ENCODE data around the gene LCN10. TPM values are rescaled to one million over a fixed set of nuclear protein-coding genes. Genes with fewer than 3 reads are reported as not detected.

LCN10 gene
- total and polyA plus RNA-seq, 2 experiments from 2014 or later: not detected

- Histone ChIP-seq H3K79me2 (no peaks in the 10 kb centered on the region), H2AFZ (no peak within 1 kb of the TSS), H3K4me1 (ENCODE audit: insufficient read depth) (no peaks in the 10 kb centered on the region), H3K9me2 (replicated peaks; ENCODE audit: insufficient read depth) (no peaks in the 10 kb centered on the region), H3K9me3 (ENCODE audit: low read depth) (no peaks in the 10 kb centered on the region), H4K20me1 (ENCODE audit: insufficient read depth, poor library complexity, severe bottlenecking) (no peaks in the 10 kb centered on the region), H3K4me3 (no peak within 1 kb of the TSS), H3K27me3 (no peaks in the 10 kb centered on the region), H3K36me3 (replicated peaks; ENCODE audit: insufficient read depth, low read depth) (no peaks in the 10 kb centered on the region), H3K27ac (no peak within 1 kb of the TSS), H3K4me2 (no peak within 1 kb of the TSS)
- TF ChIP-seq EZH2 (IDR thresholded peaks at IDR 0.05; ENCODE audit: borderline replicate concordance): no peak
- TF ChIP-seq EZH2phosphoT487 (IDR thresholded peaks at IDR 0.05; ENCODE audit: low read depth, severe bottlenecking, unreplicated experiment): no peak
- TF ChIP-seq CTCF (IDR thresholded peaks at IDR 0.05; ENCODE audit: poor library complexity): no peak
- WGBS (ENCODE audit: low lambda C conversion rate, missing lambda C conversion rate): 93% methylated on average over 14 of the region's 14 CpGs
- DNase-seq (ENCODE audit: low spot score): no peak
These were observed 21.7 kb upstream of the LCN10 start, which contains the start of gene LCN15 for GRCh38 chr9:136764301-136764891. Gene LCN15, minus strand, starts transcription at chr9:136764518. Its CDS starts 30 bp downstream, at chr9:136764488.

DNA sequence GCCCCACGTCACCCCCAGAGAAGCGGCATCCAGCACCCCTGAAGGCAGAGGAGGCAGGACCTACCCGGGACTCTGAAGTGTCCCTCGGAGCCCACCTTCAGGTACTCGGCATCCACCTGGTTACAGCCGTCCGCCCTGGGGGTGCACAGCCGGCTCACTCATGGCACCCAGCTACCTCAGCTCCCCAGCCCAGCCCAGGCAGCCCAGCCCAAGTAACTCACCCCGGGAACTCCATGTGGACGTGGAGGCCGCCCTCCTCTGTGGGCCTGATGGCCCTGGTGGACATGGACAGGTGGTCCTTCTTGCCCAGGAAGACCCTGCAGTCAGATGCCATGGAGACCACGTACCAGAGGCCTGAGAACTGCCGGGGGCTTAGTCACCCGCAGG lies 20.9 kb upstream of the LCN10 start:
- no peaks in the 10 kb centered on the region for H3K9me3 ChIP-seq (ENCODE audit: low read depth)
- H4K20me1 ChIP-seq (ENCODE audit: insufficient read depth, poor library complexity, severe bottlenecking): no peaks in the 10 kb centered on the region
- H3K4me2 ChIP-seq: no peak overlapping the region
- no peaks in the 10 kb centered on the region for H3K27me3 ChIP-seq
- H3K4me1 ChIP-seq (ENCODE audit: insufficient read depth): no peaks in the 10 kb centered on the region
- H3K9me2 ChIP-seq (replicated peaks; ENCODE audit: insufficient read depth): no peaks in the 10 kb centered on the region
- H3K27ac ChIP-seq: no peak overlapping the region
- no peaks in the 10 kb centered on the region for H3K79me2 ChIP-seq
- H2AFZ ChIP-seq: no peak overlapping the region
- DNase-seq (ENCODE audit: low spot score): no peak
- no peaks in the 10 kb centered on the region for H3K36me3 ChIP-seq (replicated peaks; ENCODE audit: insufficient read depth, low read depth)
- WGBS (ENCODE audit: low lambda C conversion rate, missing lambda C conversion rate): 94% methylated on average over 14 of the region's 14 CpGs
- TF ChIP-seq EZH2phosphoT487 (IDR thresholded peaks at IDR 0.05; ENCODE audit: low read depth, severe bottlenecking, unreplicated experiment): no peak
- no peak for TF ChIP-seq CTCF (IDR thresholded peaks at IDR 0.05; ENCODE audit: poor library complexity)
- TF ChIP-seq EZH2 (IDR thresholded peaks at IDR 0.05; ENCODE audit: borderline replicate concordance): no peak
- H3K4me3 ChIP-seq: no peak overlapping the region

DNA sequence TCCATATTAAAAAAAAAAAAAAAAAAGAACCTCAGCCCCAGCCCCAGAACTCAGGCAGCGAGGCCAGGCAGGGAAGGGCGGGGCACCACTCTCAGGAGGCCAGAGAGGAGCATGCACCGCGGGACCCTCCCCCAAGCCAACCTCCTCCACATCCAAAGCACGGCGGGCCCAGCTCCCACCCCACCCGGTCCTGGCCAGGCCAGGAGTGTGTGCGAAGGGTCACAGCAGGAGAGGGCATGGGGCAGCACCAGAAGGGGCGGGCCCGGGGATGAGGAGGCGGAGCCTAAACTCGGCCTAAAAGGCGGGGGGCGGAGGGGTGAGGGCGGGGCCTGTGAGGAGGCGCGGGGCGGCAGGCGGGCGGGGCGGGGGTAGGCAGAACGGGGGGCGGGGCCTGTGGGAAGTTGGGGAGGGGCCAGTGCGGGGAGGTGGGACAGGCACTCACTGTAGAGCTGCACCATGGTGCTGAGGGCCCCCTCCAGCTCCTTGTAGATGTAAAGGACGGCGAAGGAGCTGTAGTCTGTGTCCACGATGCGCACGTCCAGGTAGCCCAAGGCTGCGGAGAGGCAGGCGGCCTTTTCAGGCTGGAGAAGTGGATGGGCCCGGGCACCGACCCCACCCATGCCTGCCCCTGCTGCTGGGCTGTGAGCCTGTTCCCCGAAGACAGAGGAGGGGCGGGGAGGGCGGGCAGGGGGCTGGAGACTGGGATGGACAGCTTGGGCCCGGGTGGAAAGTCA lies 20.3 kb upstream of the LCN10 start:
- no peaks in the 10 kb centered on the region for H3K9me3 ChIP-seq (ENCODE audit: low read depth)

More for the DNA sequence above, 20.3 kb upstream of the LCN10 start:
- Histone ChIP-seq H3K27me3 (no peaks in the 10 kb centered on the region), H3K4me3 (no peak overlapping the region), H3K9me2 (replicated peaks; ENCODE audit: insufficient read depth) (no peaks in the 10 kb centered on the region), H2AFZ (no peak overlapping the region), H4K20me1 (ENCODE audit: insufficient read depth, poor library complexity, severe bottlenecking) (no peaks in the 10 kb centered on the region), H3K4me1 (ENCODE audit: insufficient read depth) (no peaks in the 10 kb centered on the region), H3K36me3 (replicated peaks; ENCODE audit: insufficient read depth, low read depth) (no peaks in the 10 kb centered on the region), H3K79me2 (no peaks in the 10 kb centered on the region), H3K4me2 (no peak overlapping the region), H3K27ac (no peak overlapping the region)
- DNase-seq (ENCODE audit: low spot score): peak; percentile 50
- TF ChIP-seq CTCF (IDR thresholded peaks at IDR 0.05; ENCODE audit: poor library complexity) (no peak), EZH2 (IDR thresholded peaks at IDR 0.05; ENCODE audit: borderline replicate concordance) (no peak), EZH2phosphoT487 (IDR thresholded peaks at IDR 0.05; ENCODE audit: low read depth, severe bottlenecking, unreplicated experiment) (no peak)
- WGBS (ENCODE audit: low lambda C conversion rate, missing lambda C conversion rate): 61% methylated on average over 18 of the region's 37 CpGs

All from hepatocyte (in vitro differentiated cells).